ENCODE results near the gene RNF5.

GRCh38 chr6:32189742-32190053 is 11.5 kb downstream of the RNF5 start:
- TF ChIP-seq ZNF384 (IDR thresholded peaks at IDR 0.05; ENCODE audit: borderline replicate concordance, low read depth, low read length) (no peak), BRCA1 (IDR thresholded peaks at IDR 0.05; ENCODE audit: low read depth, low read length) (no peak), MAX (IDR thresholded peaks at IDR 0.05; ENCODE audit: low read depth, low read length) (no peak), CTCF (IDR thresholded peaks at IDR 0.05 in 2 of 3, conservative IDR thresholded peaks at IDR 0.05 in 1 of 3; ENCODE audit: control insufficient read depth in 2 of 3, extremely low read depth in 1 of 3, insufficient read depth in 1 of 3, low read depth in 3 of 3, low read length in 3 of 3) (no peak), EZH2 (IDR thresholded peaks at IDR 0.05; ENCODE audit: borderline replicate concordance, control insufficient read depth, low read depth, low read length) (no peak), SMAD5 (IDR thresholded peaks at IDR 0.05; ENCODE audit: low read depth) (no peak), YY1 (IDR thresholded peaks at IDR 0.05; ENCODE audit: low read depth, low read length) (0 out of 2 replicates have a peak, but pooled peaks have one; percentile 37), POLR2A (IDR thresholded peaks at IDR 0.05; ENCODE audit: low read depth, low read length) (no peak), MTA3 (IDR thresholded peaks at IDR 0.05; ENCODE audit: borderline replicate concordance, low read length) (no peak)

Measured in GM12878 (cell line).